ENCODE results near the gene NASP. TPM values are rescaled to one million over a fixed set of nuclear protein-coding genes. Genes with fewer than 3 reads are reported as not detected.

The NASP gene
- total RNA-seq, 3 donors from 2014 or later: 83.4 to 96.7 (median 91.0) TPM

DNA sequence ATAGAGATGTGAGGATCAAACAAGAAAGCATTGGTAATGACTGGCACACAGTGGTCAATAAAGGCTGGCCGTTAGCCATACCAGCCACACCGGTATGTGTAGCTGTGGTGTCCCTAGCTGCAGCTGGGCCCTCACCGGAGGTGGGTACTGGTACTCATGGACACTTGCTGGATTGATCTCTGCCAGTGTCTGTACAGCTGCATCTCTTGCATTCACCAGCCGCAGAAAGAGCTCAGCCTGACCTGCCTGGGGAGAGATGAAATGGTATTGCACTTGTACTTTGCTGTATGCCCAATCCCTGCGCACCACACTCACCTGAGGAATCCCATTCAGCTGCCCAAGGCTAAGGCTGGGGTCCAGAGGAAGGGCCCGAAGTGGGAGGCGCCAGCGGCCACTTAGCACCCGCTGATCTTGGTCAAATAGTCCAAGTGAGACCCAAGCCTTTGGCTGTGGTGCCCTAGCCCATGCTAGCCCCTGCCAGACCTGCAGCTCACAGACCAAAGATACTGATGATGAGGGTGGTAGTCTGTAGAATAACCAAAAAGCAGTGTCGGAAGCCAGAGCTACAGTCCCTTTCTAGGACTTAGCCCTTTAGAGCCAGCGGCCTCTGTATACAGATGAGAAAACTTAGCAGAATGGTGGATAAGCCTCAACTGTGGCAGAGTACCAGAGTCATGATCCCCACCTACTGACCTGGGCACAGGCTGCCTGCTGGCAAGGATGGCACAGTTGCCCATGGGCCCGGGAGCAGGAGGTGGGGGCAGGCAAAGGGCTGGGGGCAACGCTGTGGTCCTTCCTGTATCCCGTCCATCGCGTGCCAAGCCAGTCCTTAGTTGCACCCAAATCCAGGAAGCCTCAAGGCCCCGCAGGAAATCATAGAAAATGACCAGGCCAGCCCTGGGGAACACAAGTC lies 37.0 kb downstream of the NASP start:
- Histone ChIP-seq H3K36me3 (peaks cover 3% of the 10 kb centered on the region), H3K27me3 (no peaks in the 10 kb centered on the region)

DNA sequence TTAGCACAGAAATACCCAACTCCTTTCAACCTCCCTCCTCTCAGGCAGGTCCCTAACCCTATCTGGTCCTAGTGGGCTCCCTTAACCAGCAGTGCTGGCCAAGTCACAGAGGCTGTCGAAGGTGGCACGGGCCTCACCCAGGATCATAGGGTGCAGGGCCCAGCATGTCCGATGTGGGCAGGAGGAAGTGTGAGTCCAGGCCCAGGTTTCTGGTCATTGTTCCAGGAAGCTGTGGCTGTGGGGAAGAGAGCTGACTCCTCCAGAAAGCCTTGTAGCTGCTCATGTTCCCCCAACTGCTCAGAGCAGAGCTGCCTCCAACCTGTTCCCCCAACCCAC lies 37.6 kb downstream of the NASP start:
- H3K9me3 ChIP-seq: no peaks in the 10 kb centered on the region
- TF ChIP-seq POLR2AphosphoS5 (IDR thresholded peaks at IDR 0.05): no peak
- TF ChIP-seq POLR2A (IDR thresholded peaks at IDR 0.05): no peak
- TF ChIP-seq, protein P1, sequence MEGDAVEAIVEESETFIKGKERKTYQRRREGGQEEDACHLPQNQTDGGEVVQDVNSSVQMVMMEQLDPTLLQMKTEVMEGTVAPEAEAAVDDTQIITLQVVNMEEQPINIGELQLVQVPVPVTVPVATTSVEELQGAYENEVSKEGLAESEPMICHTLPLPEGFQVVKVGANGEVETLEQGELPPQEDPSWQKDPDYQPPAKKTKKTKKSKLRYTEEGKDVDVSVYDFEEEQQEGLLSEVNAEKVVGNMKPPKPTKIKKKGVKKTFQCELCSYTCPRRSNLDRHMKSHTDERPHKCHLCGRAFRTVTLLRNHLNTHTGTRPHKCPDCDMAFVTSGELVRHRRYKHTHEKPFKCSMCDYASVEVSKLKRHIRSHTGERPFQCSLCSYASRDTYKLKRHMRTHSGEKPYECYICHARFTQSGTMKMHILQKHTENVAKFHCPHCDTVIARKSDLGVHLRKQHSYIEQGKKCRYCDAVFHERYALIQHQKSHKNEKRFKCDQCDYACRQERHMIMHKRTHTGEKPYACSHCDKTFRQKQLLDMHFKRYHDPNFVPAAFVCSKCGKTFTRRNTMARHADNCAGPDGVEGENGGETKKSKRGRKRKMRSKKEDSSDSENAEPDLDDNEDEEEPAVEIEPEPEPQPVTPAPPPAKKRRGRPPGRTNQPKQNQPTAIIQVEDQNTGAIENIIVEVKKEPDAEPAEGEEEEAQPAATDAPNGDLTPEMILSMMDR (IDR thresholded peaks at IDR 0.05): no peak
- intact Hi-C loops (cut with DNase I; ENCODE audit: low total_unique reads): no loop called here
- H3K4me1 ChIP-seq: no peaks in the 10 kb centered on the region
- DNase-seq (ENCODE audit: low spot score in 2 of 2): no peak
- peak overlapping the region; percentile 65 to 69 for H3K27ac ChIP-seq
- no peaks in the 10 kb centered on the region for H3K27me3 ChIP-seq
- no peak overlapping the region for H3K4me3 ChIP-seq
- H3K36me3 ChIP-seq: peaks cover 3% of the 10 kb centered on the region

More for the DNA sequence above, 37.0 kb downstream of the NASP start:
- Histone ChIP-seq H3K4me3 (no peak overlapping the region), H3K27ac (peak overlapping the region; percentile 65 to 69), H3K4me1 (no peaks in the 10 kb centered on the region), H3K9me3 (no peaks in the 10 kb centered on the region)
- no peak for DNase-seq (ENCODE audit: low spot score in 2 of 2)
- intact Hi-C loops (cut with DNase I; ENCODE audit: low total_unique reads): no loop called here
- TF ChIP-seq, protein P1 (IDR thresholded peaks at IDR 0.05): no peak
- TF ChIP-seq POLR2AphosphoS5 (IDR thresholded peaks at IDR 0.05) (no peak), POLR2A (IDR thresholded peaks at IDR 0.05) (no peak)

DNA sequence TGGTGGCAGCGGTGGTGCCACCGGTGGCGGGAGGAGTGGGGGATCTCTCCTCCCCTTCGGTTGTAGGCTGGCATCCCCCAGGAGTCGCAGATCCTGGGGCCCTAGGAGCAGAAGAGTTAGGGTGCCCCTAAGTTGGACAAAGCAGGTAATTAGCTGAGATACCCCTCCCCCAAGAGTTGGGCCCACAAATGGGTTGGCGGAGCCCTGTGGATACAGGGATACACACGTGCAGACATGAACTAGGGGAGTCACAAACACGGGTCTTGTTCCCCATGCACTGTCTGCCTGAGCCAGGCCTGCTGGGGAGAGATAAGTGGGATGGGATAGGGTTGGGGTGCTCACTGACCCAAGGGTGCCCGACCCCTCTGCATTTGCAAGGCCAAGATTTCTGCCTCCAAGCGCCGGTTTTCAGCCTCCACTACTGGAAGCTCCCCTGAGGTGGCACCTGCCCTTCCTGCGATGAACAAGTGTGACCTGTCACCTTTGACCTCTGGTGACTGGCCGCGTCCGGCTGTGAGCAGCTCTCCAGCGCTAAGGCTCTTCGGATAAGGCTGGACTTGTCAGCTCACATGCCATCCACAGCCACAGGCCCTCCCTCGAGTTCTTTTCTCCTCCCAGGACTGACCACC lies 38.2 kb downstream of the NASP start:
- no peak for TF ChIP-seq POLR2A (IDR thresholded peaks at IDR 0.05)
- TF ChIP-seq, protein P1 (IDR thresholded peaks at IDR 0.05): no peak
- no peak for TF ChIP-seq POLR2AphosphoS5 (IDR thresholded peaks at IDR 0.05)
- H3K27me3 ChIP-seq: no peaks in the 10 kb centered on the region
- no peaks in the 10 kb centered on the region for H3K4me1 ChIP-seq
- DNase-seq (ENCODE audit: low spot score in 2 of 2): no peak
- intact Hi-C loops (cut with DNase I; ENCODE audit: low total_unique reads): no loop called here
- H3K36me3 ChIP-seq: peaks cover 3% of the 10 kb centered on the region
- no peaks in the 10 kb centered on the region for H3K9me3 ChIP-seq
- peak overlapping the region in 2 of 3 donors; percentile 19 to 60 for H3K4me3 ChIP-seq
- peak overlapping the region; percentile 65 to 69 for H3K27ac ChIP-seq

DNA sequence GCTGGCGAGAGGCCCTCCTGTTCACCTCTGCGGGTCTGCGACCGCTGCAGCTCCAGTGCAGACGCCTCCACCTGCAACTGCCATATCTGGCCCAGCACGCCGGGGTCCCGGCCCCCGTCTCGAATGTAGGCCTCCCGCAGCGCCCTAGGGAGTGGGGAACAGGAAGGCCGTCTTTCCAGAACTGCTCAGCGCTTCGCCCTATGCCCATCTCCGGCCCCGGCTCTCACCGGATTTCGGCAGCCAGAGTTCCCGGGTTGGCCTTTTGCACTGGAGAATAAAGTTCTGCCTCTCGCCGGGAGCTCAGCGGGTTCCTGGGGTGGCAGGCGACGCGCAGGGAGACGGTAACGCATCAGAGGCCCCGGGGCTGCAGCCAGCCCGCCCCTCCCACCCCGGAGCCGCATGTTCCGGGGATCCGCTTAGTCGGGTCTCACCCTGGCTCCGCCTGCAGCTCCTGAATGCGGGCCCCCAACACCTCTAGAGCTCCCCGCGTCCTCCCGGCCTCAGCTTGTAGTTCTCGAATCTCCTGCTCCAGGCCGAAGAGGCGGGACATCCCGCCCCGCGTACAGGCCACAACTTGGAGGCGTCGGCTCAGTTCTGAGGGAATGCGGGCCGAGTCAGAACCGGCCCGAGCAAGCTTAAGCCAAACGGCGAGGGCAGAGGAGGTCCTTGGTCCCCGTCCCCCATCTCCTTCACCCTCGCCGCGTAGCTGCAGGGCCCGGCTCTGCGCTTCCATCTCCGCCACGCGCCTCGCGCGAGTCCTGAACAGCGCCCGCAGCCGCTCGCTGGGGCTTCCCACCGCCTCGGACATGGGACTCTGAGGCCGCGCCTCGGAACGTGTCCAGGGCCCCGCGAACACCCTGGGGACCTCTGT lies 38.9 kb downstream of the NASP start:
- intact Hi-C loops (cut with DNase I; ENCODE audit: low total_unique reads): no loop called here
- Histone ChIP-seq H3K27me3 (no peaks in the 10 kb centered on the region), H3K36me3 (peaks cover 2% of the 10 kb centered on the region), H3K9me3 (no peaks in the 10 kb centered on the region), H3K27ac (peak overlapping the region in 1 of 2 donors; percentile 69), H3K4me3 (peak overlapping the region; percentile 19 to 60 (median 20)), H3K4me1 (no peaks in the 10 kb centered on the region)
- TF ChIP-seq, protein P1 (IDR thresholded peaks at IDR 0.05): no peak
- TF ChIP-seq POLR2AphosphoS5 (IDR thresholded peaks at IDR 0.05) (no peak), POLR2A (IDR thresholded peaks at IDR 0.05) (no peak)
- no peak for DNase-seq (ENCODE audit: low spot score in 2 of 2)
